GM21423 (cell line): ENCODE results near the gene C1QTNF3.
"Not testable (repeated sequence)": the region's sequence is repeated elsewhere in the genome, so short reads cannot be mapped to it uniquely, and the experiment has no call there.

Experiments
- ATAC-seq: cut with Tn5 transposase; IDR thresholded peaks from one replicate; pipeline ENCODE4 v1.9.1; 2021; ENCODE audit warnings: mild to moderate bottlenecking, moderate library complexity; ENCODE audit not compliant: unreplicated experiment

C1QTNF3 gene, protein sequence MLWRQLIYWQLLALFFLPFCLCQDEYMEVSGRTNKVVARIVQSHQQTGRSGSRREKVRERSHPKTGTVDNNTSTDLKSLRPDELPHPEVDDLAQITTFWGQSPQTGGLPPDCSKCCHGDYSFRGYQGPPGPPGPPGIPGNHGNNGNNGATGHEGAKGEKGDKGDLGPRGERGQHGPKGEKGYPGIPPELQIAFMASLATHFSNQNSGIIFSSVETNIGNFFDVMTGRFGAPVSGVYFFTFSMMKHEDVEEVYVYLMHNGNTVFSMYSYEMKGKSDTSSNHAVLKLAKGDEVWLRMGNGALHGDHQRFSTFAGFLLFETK

DNA sequence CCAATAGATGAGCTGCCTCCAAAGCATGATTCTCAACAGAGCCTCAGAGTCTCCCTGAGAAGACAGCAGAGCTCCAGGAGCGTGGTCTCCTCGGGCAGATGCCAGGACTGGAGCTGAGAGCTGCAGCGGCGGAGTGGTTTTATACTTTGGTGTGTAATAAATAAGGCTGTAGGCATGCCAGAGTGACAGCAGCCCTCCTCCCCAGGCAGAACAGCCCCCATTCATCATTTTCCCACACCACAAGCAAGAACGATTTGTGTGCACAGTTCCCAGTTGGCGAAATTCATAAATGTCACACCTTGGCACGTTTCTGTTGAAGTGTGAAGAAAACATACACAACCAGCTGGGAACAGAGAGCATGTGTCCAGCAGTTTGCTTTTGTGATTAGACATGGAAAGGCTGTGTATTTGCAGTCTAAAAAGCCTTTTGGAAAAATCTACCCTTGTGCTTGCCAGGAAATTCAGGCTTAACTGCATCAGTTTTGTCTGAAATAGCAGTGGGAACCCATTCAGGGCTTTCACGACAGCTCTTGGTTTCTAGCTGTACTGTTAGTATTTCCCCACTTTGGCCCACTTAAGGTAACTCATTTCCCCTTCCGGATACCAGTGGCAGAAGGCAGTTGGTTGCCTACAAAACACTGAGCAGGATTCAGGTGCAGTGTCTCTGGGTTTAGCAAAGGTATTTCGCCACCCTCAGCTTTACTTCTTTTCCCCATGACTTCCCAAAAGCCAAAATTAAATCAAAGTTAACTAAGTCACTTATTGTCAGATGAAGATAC, at the start of gene C1QTNF3:
Gene C1QTNF3 (minus strand): TSS at position 115 of the 778 bp plus-strand sequence. CDS start 88 bp downstream, at position 27.
- no peak for ATAC-seq

GRCh38 chr5:34091039-34091438, 48.0 kb upstream of the C1QTNF3 start:
- ATAC-seq: not testable (repeated sequence)

DNA sequence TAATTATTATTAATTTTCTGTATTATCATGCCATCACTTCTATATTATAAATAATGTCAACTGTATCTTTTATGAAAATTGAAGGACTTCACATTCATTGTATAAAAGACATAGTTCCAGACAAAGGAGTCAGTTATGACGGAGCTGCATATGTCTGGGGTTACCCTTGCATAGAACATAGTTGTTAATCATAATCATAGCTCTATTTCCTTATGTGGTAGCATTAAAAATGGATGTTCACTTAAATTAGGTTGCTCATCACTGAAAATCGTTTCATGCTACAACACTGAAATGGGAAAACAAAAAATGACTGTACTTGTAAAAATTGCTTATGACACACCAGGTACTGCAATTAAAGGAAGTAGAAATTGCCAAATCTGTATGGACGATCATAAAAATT, 46.8 kb upstream of the C1QTNF3 start:
- ATAC-seq: not testable (repeated sequence)

GRCh38 chr5:34087728-34088127, 44.7 kb upstream of the C1QTNF3 start:
- ATAC-seq: not testable (repeated sequence)

DNA sequence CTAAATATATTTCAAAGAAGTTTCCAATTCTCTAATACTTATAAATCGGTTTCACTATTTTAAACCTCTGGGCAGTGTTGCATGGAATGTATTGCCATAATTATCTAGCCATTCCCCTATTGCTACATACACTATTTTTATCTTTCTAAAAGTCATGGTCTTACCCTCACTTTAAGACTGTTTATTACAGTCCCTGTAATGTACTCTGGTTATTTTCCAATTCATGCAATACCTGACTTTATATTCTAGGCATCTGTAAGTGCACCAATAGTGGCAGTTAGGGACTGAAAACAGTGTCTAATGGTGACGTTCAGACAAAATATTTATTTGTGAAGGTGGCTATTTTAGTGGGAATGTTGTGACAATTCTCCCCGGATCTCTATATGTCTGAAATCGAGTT, 40.9 kb upstream of the C1QTNF3 start:
- ATAC-seq: not testable (repeated sequence)

DNA sequence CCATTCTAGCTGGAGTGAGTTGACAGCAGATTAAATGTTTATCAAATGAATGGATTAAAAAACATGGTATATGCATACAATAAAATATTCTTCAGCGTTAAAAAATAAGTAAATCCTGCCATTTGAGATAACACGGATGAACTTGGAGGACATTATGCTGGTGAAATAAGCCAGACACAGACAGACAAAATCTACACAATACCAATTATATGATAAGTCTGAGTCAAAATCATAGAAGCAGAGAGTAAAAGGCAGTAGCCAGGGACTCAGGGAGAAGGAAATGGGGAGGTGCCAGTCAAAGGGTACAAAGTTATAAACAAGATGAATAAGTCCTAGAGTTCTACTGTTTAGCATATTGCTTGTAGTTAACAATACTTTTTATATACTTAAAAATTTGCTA, 36.5 kb upstream of the C1QTNF3 start:
- not testable (repeated sequence) for ATAC-seq

- ATAC-seq: not testable (repeated sequence)
Observed at GRCh38 chr5:34077636-34078035, 34.6 kb upstream of the C1QTNF3 start.

- not testable (repeated sequence) for ATAC-seq
Observed at GRCh38 chr5:34076719-34077364, 33.8 kb upstream of the C1QTNF3 start.

DNA sequence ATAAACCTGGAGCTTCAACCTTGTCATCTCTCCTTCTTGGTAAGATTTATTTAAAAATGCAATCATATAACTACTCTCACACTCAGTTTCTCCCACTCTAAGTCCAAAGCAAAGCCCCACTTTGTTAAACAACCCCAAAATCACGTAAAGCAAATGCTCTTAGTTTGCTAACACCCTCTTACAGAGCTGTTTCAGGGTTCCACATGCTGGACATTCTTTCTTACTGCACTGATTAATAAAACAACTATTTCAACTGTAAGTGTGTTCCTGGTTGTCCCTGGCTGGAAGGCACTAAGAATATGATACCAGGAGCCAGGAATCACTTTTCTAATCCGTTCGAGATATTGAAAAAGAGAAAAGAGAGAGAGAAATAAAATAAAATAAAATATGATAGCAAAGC, 31.5 kb upstream of the C1QTNF3 start:
- not testable (repeated sequence) for ATAC-seq

- not testable (repeated sequence) for ATAC-seq
Observed at GRCh38 chr5:34074071-34074470, 31.1 kb upstream of the C1QTNF3 start.

GRCh38 chr5:34070626-34071025, 27.6 kb upstream of the C1QTNF3 start:
- not testable (repeated sequence) for ATAC-seq

DNA sequence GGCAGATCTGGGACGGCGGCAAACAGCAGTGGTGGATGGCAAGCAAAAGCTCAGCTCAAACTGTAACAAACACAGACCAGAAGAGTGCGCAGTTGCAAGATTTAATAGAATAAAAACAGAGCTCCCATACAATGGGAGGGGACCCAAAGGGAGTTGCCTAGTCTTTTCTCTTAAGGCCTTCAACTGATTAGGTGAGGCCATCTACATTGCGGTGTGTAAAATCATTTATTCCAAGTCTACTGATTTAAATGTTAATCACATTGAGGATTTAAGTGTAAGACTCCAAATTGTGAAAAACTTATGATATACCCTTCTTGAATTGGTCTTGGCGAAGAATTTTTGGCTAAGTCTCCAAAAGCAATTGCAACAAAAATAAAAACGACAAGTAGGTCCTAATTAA, 21.6 kb upstream of the C1QTNF3 start:
- no peak for ATAC-seq

DNA sequence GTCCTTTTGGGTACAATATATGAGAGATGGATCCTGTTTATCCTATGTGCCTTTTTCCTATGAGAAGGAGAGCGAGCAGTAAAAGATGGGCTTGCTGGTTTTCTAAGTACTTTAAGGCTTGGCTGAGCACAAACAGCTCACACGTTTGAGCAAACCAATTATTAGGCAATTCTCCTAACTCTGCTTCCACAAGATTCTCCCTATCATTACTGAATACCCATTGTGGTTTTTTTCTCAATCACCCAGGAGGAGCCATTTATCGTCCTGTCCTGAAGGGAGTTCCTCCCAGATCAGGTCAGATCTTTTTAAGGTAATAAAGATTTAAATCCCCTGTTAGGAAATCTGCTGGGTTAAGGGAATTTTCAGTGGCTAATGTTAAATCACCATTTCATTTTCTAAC, 19.4 kb upstream of the C1QTNF3 start:
- no peak for ATAC-seq

DNA sequence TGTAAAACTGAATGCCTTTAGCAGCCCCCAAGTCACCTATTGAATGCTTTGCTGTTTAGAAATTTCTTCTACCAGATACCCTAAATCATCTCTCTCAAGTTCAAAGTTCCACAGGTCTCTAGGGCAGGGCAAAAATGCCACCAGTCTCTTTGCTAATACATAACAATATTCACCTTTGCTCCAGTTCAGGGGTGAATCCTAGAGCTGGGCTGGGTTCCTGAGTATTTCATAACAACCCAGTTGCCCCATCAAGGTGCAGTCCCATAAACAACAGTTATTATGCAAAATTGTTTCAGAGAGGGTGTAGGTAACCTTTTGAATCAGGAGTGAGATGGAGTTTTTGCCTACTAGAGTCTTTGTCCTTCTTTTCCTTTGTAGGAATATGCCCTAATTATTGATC, 19.0 kb upstream of the C1QTNF3 start:
- no peak for ATAC-seq

DNA sequence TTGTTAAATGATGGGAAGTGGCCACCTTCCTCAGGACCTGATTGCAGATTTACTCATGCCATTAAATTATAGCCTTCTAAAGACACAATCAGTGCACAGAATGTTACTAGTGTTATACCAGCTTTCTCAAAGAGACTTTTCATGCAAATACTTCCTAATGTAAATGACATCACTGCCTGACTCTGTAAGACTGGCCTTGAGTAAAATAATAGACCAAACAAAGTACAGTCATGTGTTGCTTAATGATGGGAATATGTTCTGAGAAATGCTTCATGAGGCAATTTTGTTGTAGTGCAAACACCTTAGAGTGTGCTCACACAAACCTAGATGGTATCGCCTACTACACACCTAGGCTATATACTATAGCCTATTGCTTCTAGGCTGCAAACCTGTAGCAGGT, 17.0 kb upstream of the C1QTNF3 start:
- ATAC-seq: no peak

GRCh38 chr5:34058532-34058931, 15.5 kb upstream of the C1QTNF3 start:
- no peak for ATAC-seq

- ATAC-seq: no peak
Observed at GRCh38 chr5:34057569-34057968, 14.6 kb upstream of the C1QTNF3 start.

DNA sequence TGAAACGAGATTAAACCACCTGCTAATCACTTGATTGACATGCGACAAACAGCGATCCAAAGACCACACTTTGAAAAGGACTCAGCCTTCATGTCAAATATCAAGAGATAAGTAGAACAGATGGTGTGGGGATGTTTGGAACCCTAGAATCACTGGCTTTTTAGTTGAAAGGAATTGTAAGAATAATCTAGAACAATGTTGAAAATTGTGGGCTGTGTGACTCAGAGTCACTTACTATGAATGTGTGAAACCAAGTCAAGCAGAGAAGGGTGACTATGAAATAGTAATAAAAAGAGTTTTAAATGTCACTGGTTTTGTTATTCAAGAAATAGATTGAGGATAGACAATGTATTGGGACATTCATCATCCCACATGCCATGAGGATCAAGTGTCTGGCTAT, 14.1 kb upstream of the C1QTNF3 start:
- ATAC-seq: no peak

DNA sequence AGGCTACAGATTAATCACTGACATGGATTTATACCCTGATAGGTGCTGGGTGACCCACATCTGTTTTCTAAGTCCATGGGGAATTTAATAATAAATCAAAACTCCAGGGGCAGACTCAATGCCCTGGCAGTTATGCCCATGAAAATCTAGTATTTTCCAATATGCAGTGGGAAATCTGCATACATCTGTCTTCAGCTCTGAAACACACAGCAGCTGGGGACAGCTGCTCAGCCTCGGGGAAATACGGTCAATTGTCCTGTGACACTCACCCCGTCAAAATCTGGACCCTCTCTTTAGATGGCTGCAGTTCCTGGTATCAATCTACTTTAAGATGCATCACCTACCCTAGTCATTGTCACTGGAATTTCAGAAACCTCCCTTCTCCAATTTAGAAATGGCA, 12.7 kb upstream of the C1QTNF3 start:
- no peak for ATAC-seq

GRCh38 chr5:34054400-34054729, 11.4 kb upstream of the C1QTNF3 start:
- no peak for ATAC-seq

- no peak for ATAC-seq
Observed at GRCh38 chr5:34053571-34054399, 10.8 kb upstream of the C1QTNF3 start.
